Stimulated activated CD8-positive, alpha-beta memory T cell treated with anti-CD3 and anti-CD28 coated beads, Interleukin-2, amount 100 ng/mL, for 48 hours (primary cell): Measurements from ENCODE around the gene CNKSR3.

Source experiments
- DNase-seq, 2 donors: peaks; one replicate each; pipeline ENCODE4 v3.0.0-alpha.2; 2020; ENCODE audit warnings: low read depth in 2 of 2

The CNKSR3 gene

DNA sequence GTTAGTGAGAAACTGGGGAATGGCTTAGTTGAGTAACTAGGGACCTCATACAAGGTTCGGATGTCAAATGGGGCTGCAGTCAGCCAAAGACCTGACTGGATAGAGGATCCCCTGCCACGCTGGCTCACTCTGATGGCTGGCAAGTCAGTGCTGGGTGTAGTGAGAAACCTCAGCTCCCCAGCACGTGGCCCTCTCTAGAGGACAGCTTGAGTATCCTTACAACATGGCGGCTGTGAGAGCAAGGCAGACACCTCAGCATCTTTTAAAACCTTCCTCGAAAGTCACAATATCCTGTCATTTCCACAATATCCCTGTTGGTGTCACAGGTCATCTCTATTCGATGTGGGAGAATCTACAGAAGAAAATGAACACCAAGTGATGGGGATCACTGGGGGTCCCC, 127.2 kb downstream of the CNKSR3 start:
- no peak for DNase-seq

DNA sequence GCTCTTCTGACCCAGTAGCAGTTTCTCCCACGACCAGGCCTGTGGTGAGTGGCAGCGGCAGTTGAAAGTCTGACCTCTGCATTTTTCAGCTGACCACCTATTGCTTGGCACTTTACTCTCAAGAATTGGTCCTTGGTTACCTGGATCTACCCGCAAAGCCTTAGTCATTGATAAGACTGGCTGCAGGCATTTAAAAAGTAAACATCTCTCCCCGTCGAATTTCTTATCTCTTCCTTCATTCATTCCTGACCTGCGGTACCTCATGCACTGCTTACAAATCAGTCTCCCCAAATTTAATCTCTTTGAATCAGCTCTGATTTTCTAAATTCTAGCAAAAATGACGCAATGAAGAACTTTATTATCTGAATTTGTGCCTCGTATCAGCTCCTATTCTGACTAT, 127.7 kb downstream of the CNKSR3 start:
- no peak for DNase-seq

GRCh38 chr6:154381548-154381947, 128.9 kb downstream of the CNKSR3 start:
- DNase-seq, result no peak

DNA sequence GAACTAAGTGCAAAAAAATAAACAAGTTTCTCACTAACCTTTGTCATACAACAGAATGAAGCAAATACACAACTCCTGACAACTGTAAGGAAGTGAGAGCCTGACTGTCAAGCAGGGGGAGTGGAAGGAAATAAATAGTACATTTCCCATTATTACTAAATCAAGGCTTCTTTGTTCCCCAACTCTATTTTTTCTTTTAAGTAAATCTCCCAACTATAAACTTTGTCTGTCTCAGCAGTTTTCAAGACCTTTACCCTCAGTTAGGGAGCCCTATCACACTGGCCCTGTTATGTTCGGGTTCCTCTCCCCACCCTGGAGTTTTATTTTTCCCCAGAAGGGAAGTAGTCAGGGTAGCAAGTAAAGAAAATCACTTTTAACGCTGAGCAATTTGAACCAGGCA, 129.7 kb downstream of the CNKSR3 start:
- no peak for DNase-seq

DNA sequence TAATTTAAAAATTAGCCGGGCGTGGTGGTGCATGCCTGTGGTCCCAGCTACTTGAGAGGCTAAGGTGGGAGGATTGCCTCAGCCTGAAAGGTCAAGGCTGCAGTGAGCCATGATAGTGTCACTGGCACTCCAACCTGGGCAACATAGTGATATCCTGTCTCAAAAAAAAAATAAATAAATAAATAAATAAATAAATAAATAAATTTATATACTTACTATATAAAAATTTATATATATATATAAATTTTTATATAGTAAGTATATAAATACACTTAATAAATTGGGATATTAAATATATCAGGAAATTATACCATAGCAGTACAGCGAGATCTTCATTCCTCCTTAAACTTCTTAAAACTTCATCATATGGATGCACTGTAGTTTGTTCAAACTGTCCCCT, 130.9 kb downstream of the CNKSR3 start:
- DNase-seq, result no peak

- no peak for DNase-seq
These were observed 132.0 kb downstream of the CNKSR3 start for GRCh38 chr6:154378518-154378917.

DNA sequence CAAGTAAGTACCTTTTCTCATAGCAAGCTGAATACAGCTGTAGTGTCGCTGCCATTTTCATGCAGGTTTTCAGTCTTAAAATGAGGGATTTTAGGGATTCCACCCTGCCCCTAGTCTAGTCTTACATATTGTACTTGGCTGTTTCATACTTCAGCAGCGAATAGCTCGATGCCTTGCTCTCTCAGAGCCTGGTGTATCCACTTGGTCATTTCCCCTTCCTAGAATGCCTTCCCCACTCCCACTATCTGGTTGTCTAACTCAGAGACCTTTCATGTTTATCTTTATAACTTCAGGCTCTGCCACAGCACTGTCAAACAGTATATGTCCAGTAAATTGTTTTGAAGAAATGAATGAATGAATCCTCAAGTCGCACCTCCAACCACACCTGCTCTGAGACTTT, 132.8 kb downstream of the CNKSR3 start:
- DNase-seq, result no peak

DNA sequence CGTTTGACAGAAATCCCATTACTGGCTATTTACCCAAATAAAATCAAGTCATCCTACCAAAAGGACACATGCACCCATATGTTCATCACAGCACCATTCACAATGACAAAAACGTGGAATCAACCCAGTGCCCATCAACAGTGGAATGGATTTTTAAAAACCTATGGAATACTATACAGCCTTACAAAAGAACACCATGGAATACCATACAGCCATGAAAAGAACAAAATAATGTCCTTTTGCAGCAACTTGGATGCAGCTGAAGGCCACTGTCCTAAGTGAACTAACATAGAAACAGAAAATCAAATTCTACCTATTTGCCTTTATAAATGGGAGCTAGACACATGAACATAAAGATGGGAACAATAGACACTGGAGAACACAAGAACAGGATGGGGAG, 136.5 kb downstream of the CNKSR3 start:
- DNase-seq, result no peak

DNA sequence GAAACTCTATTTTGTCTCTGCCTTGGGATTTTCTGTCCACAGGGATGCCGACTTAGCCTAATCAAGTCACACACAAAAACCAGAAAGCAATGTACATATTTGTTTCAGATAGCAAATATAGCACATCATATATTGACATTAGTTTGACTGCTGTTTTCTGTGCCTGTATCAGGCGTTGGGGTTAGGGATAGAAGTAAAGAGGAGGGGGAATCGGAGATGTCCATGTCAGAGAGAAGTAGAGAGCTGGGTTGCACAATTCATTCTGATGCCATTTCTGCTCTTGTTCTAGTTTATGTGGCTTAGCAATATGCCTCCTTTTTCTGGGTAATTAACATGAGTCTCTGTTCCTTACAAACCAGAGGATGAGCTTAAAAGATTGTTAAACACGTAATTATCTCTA, 139.2 kb downstream of the CNKSR3 start:
- DNase-seq, result no peak

GRCh38 chr6:154370545-154370944, 139.9 kb downstream of the CNKSR3 start:
- DNase-seq, result no peak

DNA sequence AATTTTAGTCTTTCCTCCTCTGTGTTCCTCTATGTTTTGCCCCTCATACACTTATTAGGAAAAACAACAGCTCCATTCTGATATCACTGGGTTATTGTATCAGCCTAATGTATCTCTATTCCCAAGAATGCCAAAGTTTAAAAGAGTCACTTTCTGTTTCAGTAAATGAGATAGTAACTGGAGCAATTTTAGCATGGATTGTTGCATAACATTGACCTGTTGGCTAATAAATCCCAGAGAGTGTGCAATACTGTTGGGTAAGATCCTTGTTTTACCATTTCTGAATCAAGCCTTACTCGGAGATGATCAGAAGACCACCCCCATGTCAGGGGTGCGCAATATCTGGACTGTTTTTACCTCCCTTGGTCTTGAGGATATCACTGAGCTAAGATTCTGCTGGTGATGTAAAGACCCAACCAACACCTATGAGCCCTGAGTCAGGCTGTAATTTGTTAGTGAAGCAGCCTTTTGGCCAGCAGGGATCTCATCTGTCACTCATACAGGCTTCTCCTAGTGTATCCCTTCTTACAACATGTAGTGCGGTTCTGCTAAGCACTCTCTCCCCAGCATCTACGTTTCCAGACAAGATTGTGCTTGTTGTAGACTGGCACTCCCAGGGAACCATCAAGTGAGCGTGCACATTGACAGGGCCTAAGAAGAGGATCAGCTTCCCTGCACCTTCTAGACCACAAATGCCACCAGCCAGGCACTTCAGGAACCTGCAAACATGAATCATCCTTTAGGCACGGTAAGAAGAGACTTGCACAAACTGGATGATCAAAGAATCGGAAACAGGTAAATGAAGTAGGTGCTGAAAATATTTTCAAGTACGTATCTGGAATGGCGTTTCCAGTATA, 142.4 kb downstream of the CNKSR3 start:
- DNase-seq, result no peak

GRCh38 chr6:154367336-154367735, 143.1 kb downstream of the CNKSR3 start:
- no peak for DNase-seq

- DNase-seq, result no peak
These were observed 146.7 kb downstream of the CNKSR3 start for GRCh38 chr6:154363821-154364220.

GRCh38 chr6:154361476-154361875, 149.0 kb downstream of the CNKSR3 start:
- DNase-seq, result no peak

DNA sequence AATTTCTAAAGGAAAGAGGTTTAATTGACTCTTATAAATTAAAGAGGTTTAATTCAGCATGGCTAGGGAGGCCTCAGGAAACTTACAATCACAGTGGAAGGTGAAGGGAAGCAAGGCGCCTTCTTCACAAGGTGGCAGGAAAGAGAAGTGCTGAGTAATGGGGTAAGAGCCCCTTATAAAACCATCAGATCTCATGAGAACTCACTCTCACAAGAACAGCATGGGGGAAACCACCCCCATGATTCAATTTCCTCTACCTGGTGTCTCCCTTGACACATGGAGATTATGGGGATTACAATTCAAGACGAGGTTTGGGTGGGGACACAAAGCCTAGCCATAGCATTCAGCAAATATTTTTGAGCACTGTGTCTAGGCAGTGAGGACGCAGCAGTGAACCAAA, 150.0 kb downstream of the CNKSR3 start:
- DNase-seq, result no peak

DNA sequence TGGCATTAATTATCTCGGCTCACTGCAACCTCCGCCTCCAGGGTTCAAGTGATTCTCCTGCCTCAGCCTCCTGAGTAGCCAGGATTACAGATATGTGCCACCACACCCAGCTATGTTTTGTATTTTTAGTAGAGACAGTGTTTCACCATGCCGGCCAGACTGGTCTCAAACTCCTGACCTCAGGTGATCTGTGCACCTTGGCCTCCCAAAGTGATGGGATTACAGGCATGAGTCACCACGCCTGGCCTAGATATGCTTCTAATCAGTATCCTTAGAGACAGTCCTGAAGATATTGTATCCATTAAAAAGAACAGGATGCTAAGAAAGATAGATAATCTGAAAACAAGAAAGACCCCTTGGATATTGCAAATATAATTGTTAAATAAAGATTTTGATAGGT, 150.8 kb downstream of the CNKSR3 start:
- no peak for DNase-seq

DNA sequence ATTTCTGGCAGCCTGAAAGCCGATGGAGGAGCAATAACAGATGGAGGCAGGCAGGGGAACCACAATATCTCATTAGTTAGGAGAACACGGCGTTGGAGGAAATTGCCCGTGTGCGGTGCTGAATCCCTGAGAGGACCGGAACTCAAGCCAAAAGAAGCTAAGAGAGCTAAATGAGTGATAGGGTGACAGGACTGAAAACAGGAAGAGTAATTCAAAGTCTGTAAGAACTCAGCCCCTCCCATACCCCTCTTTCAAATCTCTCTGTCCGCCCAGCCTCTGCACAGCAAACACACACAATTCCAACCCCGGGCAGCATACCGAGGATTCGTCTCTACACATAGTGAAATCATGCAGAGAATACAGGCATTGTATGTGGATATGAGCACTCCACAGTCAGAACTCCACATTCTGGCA, 151.3 kb downstream of the CNKSR3 start:
- DNase-seq, result no peak

- DNase-seq, result no peak
These were observed 152.4 kb downstream of the CNKSR3 start for GRCh38 chr6:154358019-154358545.

GRCh38 chr6:154356690-154357089, 153.8 kb downstream of the CNKSR3 start, which contains the start of gene IPCEF1:
TSS of gene IPCEF1 (minus strand) at chr6:154356803. CDS start at chr6:154265947, 90,856 bp downstream.
- DNase-seq, result no peak

DNA sequence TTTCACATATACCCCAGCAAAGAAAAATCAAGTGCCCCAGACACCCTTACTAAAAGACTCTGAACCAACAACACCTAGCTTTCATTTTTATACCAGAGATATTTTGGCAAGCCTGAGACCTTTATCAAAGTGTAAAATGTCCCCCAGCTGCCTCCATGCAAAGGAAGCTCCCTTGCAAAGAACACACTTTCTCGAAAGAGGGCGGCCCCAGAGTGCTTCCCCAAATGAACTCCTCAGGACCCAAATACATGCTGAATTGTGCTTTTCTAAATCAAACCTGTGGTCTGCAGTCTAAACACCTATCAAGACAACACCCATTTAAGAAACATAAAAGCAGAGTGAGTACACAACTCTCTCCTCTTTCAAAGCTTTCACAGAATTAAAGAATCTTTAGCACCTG, 154.4 kb downstream of the CNKSR3 start:
- DNase-seq, result no peak

DNA sequence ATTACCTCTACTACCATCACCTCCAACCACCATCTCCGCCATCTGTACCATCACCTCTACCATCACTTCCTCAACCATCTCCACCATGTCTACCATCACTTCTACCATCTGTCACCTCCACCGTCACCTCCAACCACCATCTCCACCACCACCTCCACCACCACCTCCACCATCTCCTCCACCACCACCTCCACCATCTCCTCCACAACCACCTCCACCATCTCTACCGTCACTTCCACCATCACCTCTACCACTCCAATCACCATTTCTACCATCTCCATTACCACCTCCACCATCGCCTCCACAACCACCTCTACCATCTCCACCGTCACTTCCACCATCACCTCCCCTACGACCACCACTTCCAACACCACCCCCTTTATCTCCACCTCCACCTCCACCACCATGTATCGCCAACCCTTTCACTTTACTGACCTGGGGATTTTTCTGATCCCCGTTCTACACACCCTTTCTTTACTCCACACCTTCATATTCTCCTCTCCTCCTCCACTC, 156.2 kb downstream of the CNKSR3 start:
- DNase-seq, result no peak

DNA sequence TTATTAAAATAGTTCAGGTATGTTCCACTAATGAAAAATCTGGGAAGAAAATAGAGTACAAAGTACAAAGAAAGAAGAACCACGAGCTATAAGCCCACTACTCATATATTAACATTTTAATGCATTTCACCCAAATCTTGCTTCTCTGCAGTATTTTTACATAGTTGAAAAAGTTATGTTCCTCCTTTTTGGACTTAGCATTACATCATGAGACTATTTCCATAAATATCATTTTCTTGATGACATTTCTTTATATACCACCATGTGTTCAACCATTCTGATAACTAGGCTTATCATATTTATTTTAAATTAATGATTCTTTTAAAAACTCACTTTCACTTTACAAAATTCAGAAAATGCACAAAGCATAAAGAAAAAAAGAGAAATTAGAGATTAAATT, 156.9 kb downstream of the CNKSR3 start:
- DNase-seq, result no peak

DNA sequence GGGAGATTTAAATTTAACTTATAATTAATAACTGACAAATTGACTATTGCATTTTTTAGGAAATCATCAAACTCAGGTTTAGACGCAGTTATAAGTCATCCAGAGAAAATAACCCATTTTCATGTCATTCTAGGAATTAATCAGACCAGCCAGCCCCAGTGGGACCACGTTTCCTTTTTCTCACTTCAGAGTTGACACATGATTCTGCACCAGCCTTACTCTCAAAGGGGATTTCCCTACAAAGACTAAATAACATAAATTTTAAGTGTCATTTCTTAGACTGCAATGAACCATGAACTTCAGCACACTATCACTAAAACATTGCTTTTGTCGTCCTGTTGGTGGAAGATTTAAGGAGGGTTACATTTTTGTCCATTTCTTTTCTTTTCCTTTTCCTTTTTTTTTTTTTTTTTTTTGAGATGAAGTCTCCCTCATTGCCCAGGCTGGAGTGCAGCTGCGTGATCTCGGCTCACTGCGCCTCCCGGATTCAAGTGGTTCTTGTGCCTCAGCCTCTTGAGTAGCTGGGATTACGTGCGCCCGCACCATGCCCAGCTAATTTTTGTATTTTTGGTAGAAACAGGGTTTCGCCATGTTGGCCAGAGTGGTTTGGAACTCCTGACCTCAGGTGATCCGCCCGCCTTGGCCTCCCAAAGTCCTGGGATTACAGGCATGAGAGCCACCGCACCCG, 157.4 kb downstream of the CNKSR3 start:
- DNase-seq, result peak; percentile 23 to 28
